WTC11 (cell line): ENCODE measurements around the gene NCKAP5. TPM values are rescaled to one million over a fixed set of nuclear protein-coding genes. Genes with fewer than 3 reads are reported as not detected.

Experiments
- ATAC-seq: fragments of 200-7000 bp; cut with Tn5 transposase; 2 replicates; pipeline ENCODE4 v1.10.0; 2021; ENCODE audit warnings: mild to moderate bottlenecking, moderate library complexity
- CTCF ChIA-PET: fragments of 300-600 bp; sonication (Branson Sonifier 250); formaldehyde crosslinking; loops from one replicate; lab custom pipeline; 2021; ENCODE audit warnings: antibody characterized with exemption; lab: Charles Lee
- POLR2A ChIA-PET: fragments of 350-600 bp; sonication (Branson Sonifier 250); formaldehyde crosslinking; loops from one replicate; lab custom pipeline; 2021; ENCODE audit warnings: antibody characterized with exemption; lab: Charles Lee
- DNase-seq: peaks from one replicate; pipeline ENCODE4 v3.0.0; 2021; ENCODE audit warnings: low spot score
- H3K27ac Mint-ChIP-seq: 2 replicates; pipeline ENCODE4 v1.8.0; 2021; ENCODE audit warnings: mixed read lengths
- H3K27me3 Mint-ChIP-seq: 2 replicates; pipeline ENCODE4 v1.8.0; 2021; ENCODE audit warnings: low read depth, mild to moderate bottlenecking, moderate library complexity, mixed read lengths
- H3K36me3 Mint-ChIP-seq: 2 replicates; pipeline ENCODE4 v1.8.0; 2021; ENCODE audit warnings: mixed read lengths
- H3K4me1 Mint-ChIP-seq: 2 replicates; pipeline ENCODE4 v1.8.0; 2022; ENCODE audit warnings: mixed read lengths
- H3K4me3 Mint-ChIP-seq: 2 replicates; pipeline ENCODE4 v1.8.0; 2021; ENCODE audit warnings: mild to moderate bottlenecking, moderate library complexity, mixed read lengths
- H3K9me3 Mint-ChIP-seq: 2 replicates; pipeline ENCODE4 v1.8.0; 2021; ENCODE audit warnings: mixed read lengths
- ATF1 ChIP-seq: sonication (generic); formaldehyde crosslinking; IDR thresholded peaks from 2 replicates; pipeline ENCODE4 v1.8.1; 2023; ENCODE audit warnings: mild to moderate bottlenecking, moderate library complexity, missing genetic modification reagents
- ESRRA ChIP-seq: sonication (generic); formaldehyde crosslinking; IDR thresholded peaks from 2 replicates; pipeline ENCODE4 v1.8.1; 2022; ENCODE audit warnings: mild to moderate bottlenecking, missing genetic modification reagents, borderline replicate concordance
- FOXJ3 ChIP-seq: sonication (generic); formaldehyde crosslinking; IDR thresholded peaks from 2 replicates; pipeline ENCODE4 v1.9.0; 2021; ENCODE audit warnings: missing genetic modification reagents, mild to moderate bottlenecking, borderline replicate concordance
- GTF2I ChIP-seq: fragments of 250-450 bp; sonication (Bioruptor Pico); conservative IDR thresholded peaks from 2 replicates; pipeline ENCODE4 v1.4.0; 2021; ENCODE audit warnings: mild to moderate bottlenecking
- KAT7 ChIP-seq: sonication (generic); formaldehyde crosslinking; IDR thresholded peaks from 2 replicates; pipeline ENCODE4 v1.8.1; 2023; ENCODE audit warnings: missing genetic modification reagents, mild to moderate bottlenecking, borderline replicate concordance
- NFE2L1 ChIP-seq: sonication (generic); formaldehyde crosslinking; IDR thresholded peaks from 2 replicates; pipeline ENCODE4 v1.8.1; 2023; ENCODE audit warnings: missing genetic modification reagents
- NFYB ChIP-seq: sonication (generic); formaldehyde crosslinking; conservative IDR thresholded peaks from 2 replicates; pipeline ENCODE4 v1.8.0; 2022; ENCODE audit warnings: low read depth, missing genetic modification reagents
- OVOL2 ChIP-seq: fragments of 250-450 bp; sonication (Bioruptor Pico); IDR thresholded peaks from 2 replicates; pipeline ENCODE4 v1.9.0; 2021; ENCODE audit warnings: mild to moderate bottlenecking, borderline replicate concordance
- PRRX2 ChIP-seq: fragments of 250-450 bp; sonication (Bioruptor Pico); IDR thresholded peaks from 2 replicates; pipeline ENCODE4 v1.8.0; 2021; ENCODE audit warnings: mild to moderate bottlenecking
- RELA ChIP-seq: sonication (generic); formaldehyde crosslinking; IDR thresholded peaks from 2 replicates; pipeline ENCODE4 v1.8.1; 2022; ENCODE audit warnings: missing genetic modification reagents, mild to moderate bottlenecking, borderline replicate concordance
- RORB ChIP-seq: fragments of 250-450 bp; sonication (Bioruptor Pico); IDR thresholded peaks from 2 replicates; pipeline ENCODE4 v1.9.0; 2021; ENCODE audit warnings: mild to moderate bottlenecking
- SP1 ChIP-seq: sonication (generic); formaldehyde crosslinking; conservative IDR thresholded peaks from 2 replicates; pipeline ENCODE4 v1.8.1; 2022; ENCODE audit warnings: missing genetic modification reagents
- TCF7 ChIP-seq: sonication (generic); formaldehyde crosslinking; IDR thresholded peaks from 2 replicates; pipeline ENCODE4 v1.8.0; 2022; ENCODE audit warnings: mild to moderate bottlenecking, low read depth, missing genetic modification reagents, moderate library complexity
- ZBTB21 ChIP-seq: sonication (generic); formaldehyde crosslinking; IDR thresholded peaks from 2 replicates; pipeline ENCODE4 v1.8.1; 2023; ENCODE audit warnings: mild to moderate bottlenecking, missing genetic modification reagents, borderline replicate concordance
- ZNF138 ChIP-seq: sonication (generic); formaldehyde crosslinking; conservative IDR thresholded peaks from 2 replicates; pipeline ENCODE4 v1.8.1; 2022; ENCODE audit warnings: mild to moderate bottlenecking, moderate library complexity, missing genetic modification reagents
- ZNF219 ChIP-seq: sonication (generic); formaldehyde crosslinking; IDR thresholded peaks from 2 replicates; pipeline ENCODE4 v1.8.0; 2023; ENCODE audit warnings: missing genetic modification reagents, mild to moderate bottlenecking, borderline replicate concordance
- total RNA-seq: library from RNA; stranded (reverse); gene quantifications from 3 replicates; pipeline ENCODE4 v1.2.3, GENCODE V29; 2021
- TF ChIP-seq, protein P1 (sequence below): sonication (generic); formaldehyde crosslinking; IDR thresholded peaks from 2 replicates; pipeline ENCODE4 v1.8.0; 2022; ENCODE audit warnings: mild to moderate bottlenecking, missing genetic modification reagents
- TF ChIP-seq, protein P2 (sequence below): fragments of 250-450 bp; sonication (Bioruptor Pico); IDR thresholded peaks from 2 replicates; pipeline ENCODE4 v1.8.0; 2021; ENCODE audit warnings: mild to moderate bottlenecking
- TF ChIP-seq, protein P3 (sequence below): sonication (generic); formaldehyde crosslinking; IDR thresholded peaks from 2 replicates; pipeline ENCODE4 v1.8.1; 2022; ENCODE audit warnings: mild to moderate bottlenecking, moderate library complexity, missing genetic modification reagents
- TF ChIP-seq, protein P4 (sequence below): sonication (generic); formaldehyde crosslinking; IDR thresholded peaks from 2 replicates; pipeline ENCODE4 v1.8.1; 2022; ENCODE audit warnings: mild to moderate bottlenecking, missing genetic modification reagents, moderate library complexity, borderline replicate concordance
- TF ChIP-seq, protein P5 (sequence below): sonication (generic); formaldehyde crosslinking; IDR thresholded peaks from 2 replicates; pipeline ENCODE4 v1.8.0; 2023; ENCODE audit warnings: missing genetic modification reagents, mild to moderate bottlenecking, borderline replicate concordance
- TF ChIP-seq, protein P6 (sequence below): sonication (generic); formaldehyde crosslinking; conservative IDR thresholded peaks from 2 replicates; pipeline ENCODE4 v1.8.1; 2022; ENCODE audit warnings: mild to moderate bottlenecking, missing genetic modification reagents

NCKAP5 gene
- total RNA-seq, 1 experiment from 2014 or later: 0.55 TPM

DNA sequence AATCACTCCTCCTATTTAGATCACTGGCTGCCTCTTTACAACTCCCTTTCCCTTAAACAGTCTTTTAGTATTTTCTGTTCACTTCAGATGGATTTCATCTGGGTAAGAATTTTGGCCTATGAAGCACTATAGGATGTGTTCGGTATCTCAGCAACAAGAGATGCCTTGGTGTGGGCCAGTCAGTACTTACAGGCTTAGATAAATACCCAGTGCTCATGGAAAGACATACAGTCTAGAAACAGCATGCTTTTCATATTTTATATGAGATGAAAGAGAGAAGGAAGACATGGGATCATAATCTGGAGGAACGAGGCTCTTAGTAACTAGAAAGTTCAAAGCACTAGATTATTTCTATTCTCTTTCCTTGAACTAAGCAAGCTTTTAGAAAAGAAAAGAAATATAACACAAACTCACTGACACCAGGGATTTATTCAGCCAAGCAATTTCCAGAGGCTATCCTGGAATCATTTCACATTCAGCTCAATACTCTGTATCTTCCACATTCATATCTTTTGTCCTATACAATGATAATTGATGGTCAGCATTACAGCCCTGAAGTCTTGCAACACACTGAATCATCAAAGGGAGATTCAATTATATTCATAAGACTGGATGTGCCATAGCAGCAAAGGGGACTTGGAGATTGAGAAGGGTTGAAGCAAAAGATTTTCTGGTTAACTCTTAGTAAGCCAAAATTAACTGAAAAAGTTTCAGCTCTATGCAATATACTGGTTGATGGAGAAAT is 489.4 kb downstream of the NCKAP5 start (continued):
- TF ChIP-seq, protein P1, sequence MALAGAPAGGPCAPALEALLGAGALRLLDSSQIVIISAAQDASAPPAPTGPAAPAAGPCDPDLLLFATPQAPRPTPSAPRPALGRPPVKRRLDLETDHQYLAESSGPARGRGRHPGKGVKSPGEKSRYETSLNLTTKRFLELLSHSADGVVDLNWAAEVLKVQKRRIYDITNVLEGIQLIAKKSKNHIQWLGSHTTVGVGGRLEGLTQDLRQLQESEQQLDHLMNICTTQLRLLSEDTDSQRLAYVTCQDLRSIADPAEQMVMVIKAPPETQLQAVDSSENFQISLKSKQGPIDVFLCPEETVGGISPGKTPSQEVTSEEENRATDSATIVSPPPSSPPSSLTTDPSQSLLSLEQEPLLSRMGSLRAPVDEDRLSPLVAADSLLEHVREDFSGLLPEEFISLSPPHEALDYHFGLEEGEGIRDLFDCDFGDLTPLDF: no peak
- TF ChIP-seq RELA (CRISPR knock-in tag): no peak
- TF ChIP-seq GTF2I (CRISPR knock-in tag): no peak
- TF ChIP-seq, protein P2, sequence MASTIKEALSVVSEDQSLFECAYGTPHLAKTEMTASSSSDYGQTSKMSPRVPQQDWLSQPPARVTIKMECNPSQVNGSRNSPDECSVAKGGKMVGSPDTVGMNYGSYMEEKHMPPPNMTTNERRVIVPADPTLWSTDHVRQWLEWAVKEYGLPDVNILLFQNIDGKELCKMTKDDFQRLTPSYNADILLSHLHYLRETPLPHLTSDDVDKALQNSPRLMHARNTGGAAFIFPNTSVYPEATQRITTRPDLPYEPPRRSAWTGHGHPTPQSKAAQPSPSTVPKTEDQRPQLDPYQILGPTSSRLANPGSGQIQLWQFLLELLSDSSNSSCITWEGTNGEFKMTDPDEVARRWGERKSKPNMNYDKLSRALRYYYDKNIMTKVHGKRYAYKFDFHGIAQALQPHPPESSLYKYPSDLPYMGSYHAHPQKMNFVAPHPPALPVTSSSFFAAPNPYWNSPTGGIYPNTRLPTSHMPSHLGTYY: no peak
- no peak for TF ChIP-seq ATF1
- no peak for TF ChIP-seq SP1 (CRISPR knock-in tag)

DNA sequence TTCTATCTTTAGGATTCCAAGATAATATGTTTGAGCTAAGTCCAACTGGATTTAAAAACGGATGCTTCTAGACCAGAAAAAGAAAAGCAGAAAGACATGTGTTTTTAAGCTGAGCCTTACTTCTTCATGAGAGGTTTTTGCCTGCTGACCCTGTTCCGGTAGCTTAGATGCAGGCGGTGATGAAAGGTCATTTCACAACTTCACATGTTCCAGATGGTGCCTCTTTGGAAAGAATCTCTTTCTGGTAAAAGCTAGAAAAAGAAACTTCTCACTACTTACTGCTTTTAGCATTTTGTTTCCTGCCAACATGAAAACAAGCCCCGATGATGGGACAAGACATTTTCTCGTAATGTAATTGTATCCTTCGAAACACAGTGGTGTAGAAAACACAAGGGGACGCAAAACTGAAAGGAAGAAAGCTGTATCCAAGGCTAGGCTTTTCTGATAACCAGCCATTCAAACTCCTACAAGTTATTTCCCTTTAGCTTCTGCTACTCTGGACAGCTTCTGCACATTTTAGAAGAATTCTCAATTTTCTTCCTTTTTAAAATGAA is 490.9 kb downstream of the NCKAP5 start:
- H3K27ac Mint-ChIP-seq: no peak overlapping the region
- no peaks in the 10 kb centered on the region; the same call in 1 of the 2 replicates for H3K9me3 Mint-ChIP-seq
- DNase-seq (no peak), ATAC-seq (no peak)
- no peaks in the 10 kb centered on the region for H3K27me3 Mint-ChIP-seq
- POLR2A ChIA-PET: interaction anchor here (0.5 kb wide), 1 partner anchor 182 kb away, joined by 3 read pairs; no protein-coding TSS in a partner anchor
- no peaks in the 10 kb centered on the region for H3K4me1 Mint-ChIP-seq
- H3K4me3 Mint-ChIP-seq: no peak overlapping the region
- no peaks in the 10 kb centered on the region for H3K36me3 Mint-ChIP-seq
- TF ChIP-seq NFE2L1 (CRISPR knock-in tag): no peak
- no peak for TF ChIP-seq NFYB (CRISPR knock-in tag)
- no peak for TF ChIP-seq ZNF219 (CRISPR knock-in tag)
- no peak for TF ChIP-seq KAT7 (CRISPR knock-in tag)
- TF ChIP-seq ZBTB21 (CRISPR knock-in tag): no peak
- TF ChIP-seq OVOL2 (CRISPR knock-in tag): no peak
- TF ChIP-seq, protein P3, sequence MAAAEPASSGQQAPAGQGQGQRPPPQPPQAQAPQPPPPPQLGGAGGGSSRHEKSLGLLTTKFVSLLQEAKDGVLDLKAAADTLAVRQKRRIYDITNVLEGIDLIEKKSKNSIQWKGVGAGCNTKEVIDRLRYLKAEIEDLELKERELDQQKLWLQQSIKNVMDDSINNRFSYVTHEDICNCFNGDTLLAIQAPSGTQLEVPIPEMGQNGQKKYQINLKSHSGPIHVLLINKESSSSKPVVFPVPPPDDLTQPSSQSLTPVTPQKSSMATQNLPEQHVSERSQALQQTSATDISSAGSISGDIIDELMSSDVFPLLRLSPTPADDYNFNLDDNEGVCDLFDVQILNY (CRISPR knock-in tag): no peak
- TF ChIP-seq, protein P4, sequence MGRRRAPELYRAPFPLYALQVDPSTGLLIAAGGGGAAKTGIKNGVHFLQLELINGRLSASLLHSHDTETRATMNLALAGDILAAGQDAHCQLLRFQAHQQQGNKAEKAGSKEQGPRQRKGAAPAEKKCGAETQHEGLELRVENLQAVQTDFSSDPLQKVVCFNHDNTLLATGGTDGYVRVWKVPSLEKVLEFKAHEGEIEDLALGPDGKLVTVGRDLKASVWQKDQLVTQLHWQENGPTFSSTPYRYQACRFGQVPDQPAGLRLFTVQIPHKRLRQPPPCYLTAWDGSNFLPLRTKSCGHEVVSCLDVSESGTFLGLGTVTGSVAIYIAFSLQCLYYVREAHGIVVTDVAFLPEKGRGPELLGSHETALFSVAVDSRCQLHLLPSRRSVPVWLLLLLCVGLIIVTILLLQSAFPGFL (CRISPR knock-in tag): no peak
- TF ChIP-seq ESRRA (CRISPR knock-in tag): no peak
- TF ChIP-seq, all 79 proteins: peak for 0
- CTCF ChIA-PET: no interaction called here

DNA sequence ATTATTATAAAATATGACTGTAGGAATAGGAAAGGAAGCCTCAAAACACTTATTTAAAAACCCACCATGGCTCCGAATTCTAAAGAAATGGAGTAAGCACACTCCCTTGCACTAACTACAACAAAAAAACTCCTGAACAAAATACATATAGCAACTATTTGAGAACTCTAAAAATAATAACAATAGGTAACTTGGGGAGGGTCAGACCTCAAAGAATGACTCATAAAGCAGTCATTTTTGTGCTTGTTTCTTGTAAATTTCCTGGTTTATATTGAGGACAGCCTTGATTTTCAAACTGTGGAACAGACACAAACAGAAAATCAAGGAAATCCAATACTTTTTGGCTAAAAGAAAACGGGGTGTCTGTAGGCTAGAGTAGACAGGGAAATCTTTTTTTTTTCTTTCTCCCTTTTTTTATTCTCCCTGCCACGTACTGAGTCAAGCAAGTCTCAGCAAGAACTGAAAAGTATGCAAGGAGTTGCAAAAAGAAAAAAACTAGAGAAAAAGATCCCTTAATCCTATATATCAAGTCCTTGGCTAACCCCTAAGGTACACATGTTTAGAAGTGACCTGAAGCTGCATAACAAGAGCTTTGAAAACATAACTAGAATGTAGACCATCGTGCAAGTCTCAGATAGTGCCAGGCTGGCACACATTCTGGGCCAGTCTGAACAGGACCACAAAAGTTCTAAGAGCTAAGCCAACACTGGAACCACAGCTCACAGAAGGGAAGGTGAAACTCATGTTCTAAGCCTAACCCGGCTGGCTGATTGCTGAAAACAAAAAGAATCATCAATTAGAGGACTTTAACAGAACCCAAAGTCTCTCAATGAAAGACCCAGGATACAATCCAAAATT is 495.2 kb downstream of the NCKAP5 start:
- H3K4me3 Mint-ChIP-seq: no peak overlapping the region
- DNase-seq (no peak), ATAC-seq (no peak)
- POLR2A ChIA-PET: no interaction called here
- H3K9me3 Mint-ChIP-seq: no peaks in the 10 kb centered on the region; the same call in 1 of the 2 replicates
- H3K4me1 Mint-ChIP-seq: no peaks in the 10 kb centered on the region
- H3K36me3 Mint-ChIP-seq: no peaks in the 10 kb centered on the region
- CTCF ChIA-PET: no interaction called here
- H3K27ac Mint-ChIP-seq: no peak overlapping the region
- no peaks in the 10 kb centered on the region for H3K27me3 Mint-ChIP-seq
- TF ChIP-seq FOXJ3 (CRISPR knock-in tag): no peak
- no peak for TF ChIP-seq KAT7 (CRISPR knock-in tag)
- TF ChIP-seq, protein P5, sequence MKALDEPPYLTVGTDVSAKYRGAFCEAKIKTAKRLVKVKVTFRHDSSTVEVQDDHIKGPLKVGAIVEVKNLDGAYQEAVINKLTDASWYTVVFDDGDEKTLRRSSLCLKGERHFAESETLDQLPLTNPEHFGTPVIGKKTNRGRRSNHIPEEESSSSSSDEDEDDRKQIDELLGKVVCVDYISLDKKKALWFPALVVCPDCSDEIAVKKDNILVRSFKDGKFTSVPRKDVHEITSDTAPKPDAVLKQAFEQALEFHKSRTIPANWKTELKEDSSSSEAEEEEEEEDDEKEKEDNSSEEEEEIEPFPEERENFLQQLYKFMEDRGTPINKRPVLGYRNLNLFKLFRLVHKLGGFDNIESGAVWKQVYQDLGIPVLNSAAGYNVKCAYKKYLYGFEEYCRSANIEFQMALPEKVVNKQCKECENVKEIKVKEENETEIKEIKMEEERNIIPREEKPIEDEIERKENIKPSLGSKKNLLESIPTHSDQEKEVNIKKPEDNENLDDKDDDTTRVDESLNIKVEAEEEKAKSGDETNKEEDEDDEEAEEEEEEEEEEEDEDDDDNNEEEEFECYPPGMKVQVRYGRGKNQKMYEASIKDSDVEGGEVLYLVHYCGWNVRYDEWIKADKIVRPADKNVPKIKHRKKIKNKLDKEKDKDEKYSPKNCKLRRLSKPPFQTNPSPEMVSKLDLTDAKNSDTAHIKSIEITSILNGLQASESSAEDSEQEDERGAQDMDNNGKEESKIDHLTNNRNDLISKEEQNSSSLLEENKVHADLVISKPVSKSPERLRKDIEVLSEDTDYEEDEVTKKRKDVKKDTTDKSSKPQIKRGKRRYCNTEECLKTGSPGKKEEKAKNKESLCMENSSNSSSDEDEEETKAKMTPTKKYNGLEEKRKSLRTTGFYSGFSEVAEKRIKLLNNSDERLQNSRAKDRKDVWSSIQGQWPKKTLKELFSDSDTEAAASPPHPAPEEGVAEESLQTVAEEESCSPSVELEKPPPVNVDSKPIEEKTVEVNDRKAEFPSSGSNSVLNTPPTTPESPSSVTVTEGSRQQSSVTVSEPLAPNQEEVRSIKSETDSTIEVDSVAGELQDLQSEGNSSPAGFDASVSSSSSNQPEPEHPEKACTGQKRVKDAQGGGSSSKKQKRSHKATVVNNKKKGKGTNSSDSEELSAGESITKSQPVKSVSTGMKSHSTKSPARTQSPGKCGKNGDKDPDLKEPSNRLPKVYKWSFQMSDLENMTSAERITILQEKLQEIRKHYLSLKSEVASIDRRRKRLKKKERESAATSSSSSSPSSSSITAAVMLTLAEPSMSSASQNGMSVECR (CRISPR knock-in tag): no peak
- TF ChIP-seq NFE2L1 (CRISPR knock-in tag): no peak
- TF ChIP-seq, protein P6, sequence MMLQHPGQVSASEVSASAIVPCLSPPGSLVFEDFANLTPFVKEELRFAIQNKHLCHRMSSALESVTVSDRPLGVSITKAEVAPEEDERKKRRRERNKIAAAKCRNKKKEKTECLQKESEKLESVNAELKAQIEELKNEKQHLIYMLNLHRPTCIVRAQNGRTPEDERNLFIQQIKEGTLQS (CRISPR knock-in tag): no peak
- TF ChIP-seq ZNF138 (CRISPR knock-in tag): no peak
- no peak for TF ChIP-seq TCF7 (CRISPR knock-in tag)
- no peak for TF ChIP-seq RORB
- no peak for TF ChIP-seq PRRX2 (CRISPR knock-in tag)
